Right lobe of liver (tissue), 4 donors: ENCODE results near the gene FOXC1.

Experiments used
- POLR2A ChIP-seq: fragments of 450-650 bp; IDR thresholded peaks from one replicate; pipeline ENCODE4 v1.6.1; 2017; ENCODE audit warnings: antibody characterized with exemption, mild to moderate bottlenecking
- TF ChIP-seq, protein P1 (sequence below), 4 donors: fragments of 200-600 bp in 3 of 4; fragments of 450-650 bp in 1 of 4; IDR thresholded peaks; one replicate each; pipeline versions ENCODE4 v1.5.1 to v1.8.0; 2016 to 2022; ENCODE audit warnings: antibody characterized with exemption in 4 of 4, mild to moderate bottlenecking in 2 of 4
- donor health status: DM: no; HTN: no; CAD: no.
- donor health status: DM: no; HTN: no; CAD: no.
- donor health status: DM: no; HTN: yes; CAD: no.

DNA sequence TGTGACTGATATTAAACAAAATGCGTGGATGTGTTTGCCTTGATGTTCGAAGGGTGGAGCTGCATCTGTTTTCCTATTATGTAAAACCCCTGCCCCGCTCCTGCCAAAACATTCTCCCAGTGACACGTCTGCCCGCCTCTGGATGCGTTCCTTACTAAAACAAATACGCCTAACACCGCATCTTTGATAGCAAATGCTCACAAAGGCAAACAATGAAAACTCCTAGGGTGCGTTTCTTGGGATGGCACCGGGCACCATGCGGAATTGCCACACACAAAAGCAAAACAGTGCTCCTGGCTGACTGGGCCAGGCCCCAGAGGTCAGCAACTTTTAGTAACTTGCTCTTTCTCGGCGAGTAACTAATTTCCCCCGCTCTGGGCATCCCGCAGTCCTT lies 9.0 kb upstream of the FOXC1 start:
- TF ChIP-seq, protein P1, sequence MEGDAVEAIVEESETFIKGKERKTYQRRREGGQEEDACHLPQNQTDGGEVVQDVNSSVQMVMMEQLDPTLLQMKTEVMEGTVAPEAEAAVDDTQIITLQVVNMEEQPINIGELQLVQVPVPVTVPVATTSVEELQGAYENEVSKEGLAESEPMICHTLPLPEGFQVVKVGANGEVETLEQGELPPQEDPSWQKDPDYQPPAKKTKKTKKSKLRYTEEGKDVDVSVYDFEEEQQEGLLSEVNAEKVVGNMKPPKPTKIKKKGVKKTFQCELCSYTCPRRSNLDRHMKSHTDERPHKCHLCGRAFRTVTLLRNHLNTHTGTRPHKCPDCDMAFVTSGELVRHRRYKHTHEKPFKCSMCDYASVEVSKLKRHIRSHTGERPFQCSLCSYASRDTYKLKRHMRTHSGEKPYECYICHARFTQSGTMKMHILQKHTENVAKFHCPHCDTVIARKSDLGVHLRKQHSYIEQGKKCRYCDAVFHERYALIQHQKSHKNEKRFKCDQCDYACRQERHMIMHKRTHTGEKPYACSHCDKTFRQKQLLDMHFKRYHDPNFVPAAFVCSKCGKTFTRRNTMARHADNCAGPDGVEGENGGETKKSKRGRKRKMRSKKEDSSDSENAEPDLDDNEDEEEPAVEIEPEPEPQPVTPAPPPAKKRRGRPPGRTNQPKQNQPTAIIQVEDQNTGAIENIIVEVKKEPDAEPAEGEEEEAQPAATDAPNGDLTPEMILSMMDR (IDR thresholded peaks at IDR 0.05) = no peak
- TF ChIP-seq POLR2A = no peak
